WTC11 (cell line): ENCODE results near the gene TRIM75. TPM values are rescaled to one million over a fixed set of nuclear protein-coding genes. Genes with fewer than 3 reads are reported as not detected.

Source experiments
- ATAC-seq: fragments of 200-7000 bp; cut with Tn5 transposase; 2 replicates; pipeline ENCODE4 v1.10.0; 2021; ENCODE audit warnings: mild to moderate bottlenecking, moderate library complexity
- Bru-seq: library from RNA; stranded (reverse); fragments of 400-500 nt; gene quantifications from one replicate; lab custom pipeline; 2021; lab: Mats Ljungman, UMichigan
- CTCF ChIA-PET: fragments of 300-600 bp; sonication (Branson Sonifier 250); formaldehyde crosslinking; loops from one replicate; lab custom pipeline; 2021; ENCODE audit warnings: antibody characterized with exemption; lab: Charles Lee
- POLR2A ChIA-PET: fragments of 350-600 bp; sonication (Branson Sonifier 250); formaldehyde crosslinking; loops from one replicate; lab custom pipeline; 2021; ENCODE audit warnings: antibody characterized with exemption; lab: Charles Lee
- DNase-seq: peaks from one replicate; pipeline ENCODE4 v3.0.0; 2021; ENCODE audit warnings: low spot score
- H3K27ac Mint-ChIP-seq: 2 replicates; pipeline ENCODE4 v1.8.0; 2021; ENCODE audit warnings: mixed read lengths
- H3K27me3 Mint-ChIP-seq: 2 replicates; pipeline ENCODE4 v1.8.0; 2021; ENCODE audit warnings: low read depth, mild to moderate bottlenecking, moderate library complexity, mixed read lengths
- H3K36me3 Mint-ChIP-seq: 2 replicates; pipeline ENCODE4 v1.8.0; 2021; ENCODE audit warnings: mixed read lengths
- H3K4me1 Mint-ChIP-seq: 2 replicates; pipeline ENCODE4 v1.8.0; 2022; ENCODE audit warnings: mixed read lengths
- H3K4me3 Mint-ChIP-seq: 2 replicates; pipeline ENCODE4 v1.8.0; 2021; ENCODE audit warnings: mild to moderate bottlenecking, moderate library complexity, mixed read lengths
- H3K9me3 Mint-ChIP-seq: 2 replicates; pipeline ENCODE4 v1.8.0; 2021; ENCODE audit warnings: mixed read lengths
- CREB1 ChIP-seq: sonication (generic); formaldehyde crosslinking; IDR thresholded peaks from 2 replicates; pipeline ENCODE4 v1.8.0; 2023; ENCODE audit warnings: mild to moderate bottlenecking, missing genetic modification reagents
- E2F1 ChIP-seq: sonication (generic); formaldehyde crosslinking; IDR thresholded peaks from 2 replicates; pipeline ENCODE4 v1.8.0; 2022; ENCODE audit warnings: mild to moderate bottlenecking, missing genetic modification reagents
- ELF4 ChIP-seq: sonication (generic); formaldehyde crosslinking; IDR thresholded peaks from 2 replicates; pipeline ENCODE4 v1.8.1; 2022; ENCODE audit warnings: low read depth, mild to moderate bottlenecking, moderate library complexity, missing genetic modification reagents
- GRHL2 ChIP-seq: fragments of 250-450 bp; sonication (Bioruptor Pico); IDR thresholded peaks from 2 replicates; pipeline ENCODE4 v1.8.0; 2022; ENCODE audit warnings: mild to moderate bottlenecking, moderate library complexity; ENCODE audit not compliant: insufficient replicate concordance, severe bottlenecking
- IRF2 ChIP-seq: sonication (generic); formaldehyde crosslinking; IDR thresholded peaks from 2 replicates; pipeline ENCODE4 v1.8.0; 2022; ENCODE audit warnings: low read depth, missing genetic modification reagents, borderline replicate concordance
- MAX ChIP-seq: sonication (generic); formaldehyde crosslinking; IDR thresholded peaks from 2 replicates; pipeline ENCODE4 v1.8.0; 2022; ENCODE audit warnings: mild to moderate bottlenecking, missing genetic modification reagents
- NR1H2 ChIP-seq: sonication (generic); formaldehyde crosslinking; IDR thresholded peaks from 2 replicates; pipeline ENCODE4 v1.9.0; 2021; ENCODE audit warnings: mild to moderate bottlenecking, moderate library complexity, missing genetic modification reagents
- RELA ChIP-seq: sonication (generic); formaldehyde crosslinking; IDR thresholded peaks from 2 replicates; pipeline ENCODE4 v1.8.1; 2022; ENCODE audit warnings: missing genetic modification reagents, mild to moderate bottlenecking, borderline replicate concordance
- SMAD3 ChIP-seq: sonication (generic); formaldehyde crosslinking; IDR thresholded peaks from 2 replicates; pipeline ENCODE4 v1.8.0; 2022; ENCODE audit warnings: missing genetic modification reagents, mild to moderate bottlenecking, borderline replicate concordance
- TP53 ChIP-seq: sonication (generic); formaldehyde crosslinking; IDR thresholded peaks from 2 replicates; pipeline ENCODE4 v1.8.1; 2023; ENCODE audit warnings: mild to moderate bottlenecking, missing genetic modification reagents
- USF1 ChIP-seq: sonication (generic); formaldehyde crosslinking; IDR thresholded peaks from 2 replicates; pipeline ENCODE4 v1.8.0; 2022; ENCODE audit warnings: mild to moderate bottlenecking, missing genetic modification reagents
- ZNF263 ChIP-seq: sonication (generic); formaldehyde crosslinking; IDR thresholded peaks from 2 replicates; pipeline ENCODE4 v1.8.1; 2022; ENCODE audit warnings: low read depth, mild to moderate bottlenecking, moderate library complexity, missing genetic modification reagents
- ZNF317 ChIP-seq: sonication (generic); formaldehyde crosslinking; IDR thresholded peaks from 2 replicates; pipeline ENCODE4 v1.8.1; 2023; ENCODE audit warnings: low read depth, mild to moderate bottlenecking, moderate library complexity, missing genetic modification reagents, borderline replicate concordance
- ZNF396 ChIP-seq: fragments of 250-450 bp; sonication (Bioruptor Pico); IDR thresholded peaks from 2 replicates; pipeline ENCODE4 v1.8.0; 2021; ENCODE audit warnings: mild to moderate bottlenecking, moderate library complexity, borderline replicate concordance
- ZNF416 ChIP-seq: fragments of 250-450 bp; sonication (Bioruptor Pico); IDR thresholded peaks from 2 replicates; pipeline ENCODE4 v1.9.0; 2021; ENCODE audit warnings: mild to moderate bottlenecking, inconsistent platforms
- ZSCAN18 ChIP-seq: fragments of 250-450 bp; sonication (Bioruptor Pico); IDR thresholded peaks from 2 replicates; pipeline ENCODE4 v2.1.2; 2022; ENCODE audit warnings: mild to moderate bottlenecking, moderate library complexity
- long read RNA-seq, 3 experiments: library from RNA in 1 of 3; library from capped mRNA in 1 of 3; library from polyadenylated mRNA in 1 of 3; unstranded in 2 of 3; stranded (forward) in 1 of 3; transcript quantifications; one replicate each; pipeline ENCODE4 v2.0.0, GENCODE V29; 2021
- total RNA-seq: library from RNA; stranded (reverse); gene quantifications from 3 replicates; pipeline ENCODE4 v1.2.3, GENCODE V29; 2021
- TF ChIP-seq, protein P1 (sequence below): fragments of 200-600 bp; IDR thresholded peaks from 2 replicates; pipeline ENCODE4 v1.8.0; 2022; ENCODE audit warnings: antibody characterized with exemption
- TF ChIP-seq, protein P2 (sequence below): fragments of 250-450 bp; sonication (Bioruptor Pico); conservative IDR thresholded peaks from 2 replicates; pipeline ENCODE4 v1.9.0; 2021; ENCODE audit warnings: mild to moderate bottlenecking
- TF ChIP-seq, protein P3 (sequence below): sonication (generic); formaldehyde crosslinking; IDR thresholded peaks from 2 replicates; pipeline ENCODE4 v1.8.1; 2023; ENCODE audit warnings: mild to moderate bottlenecking, missing genetic modification reagents, moderate library complexity
- TF ChIP-seq, protein P4 (sequence below): sonication (generic); formaldehyde crosslinking; IDR thresholded peaks from 2 replicates; pipeline ENCODE4 v1.8.0; 2023; ENCODE audit warnings: mild to moderate bottlenecking, missing genetic modification reagents
- TF ChIP-seq, protein P5 (sequence below): fragments of 250-450 bp; sonication (Bioruptor Pico); IDR thresholded peaks from 2 replicates; pipeline ENCODE4 v1.9.0; 2021; ENCODE audit warnings: moderate library complexity, mild to moderate bottlenecking, inconsistent platforms, borderline replicate concordance

Gene TRIM75
- not detected in 3 replicates for total RNA-seq
- not detected for Bru-seq, nascent RNA
- long read RNA-seq, experiment 1: 0 reads
- long read RNA-seq, experiment 2: 0 reads
- long read RNA-seq, experiment 3: 0 reads

DNA sequence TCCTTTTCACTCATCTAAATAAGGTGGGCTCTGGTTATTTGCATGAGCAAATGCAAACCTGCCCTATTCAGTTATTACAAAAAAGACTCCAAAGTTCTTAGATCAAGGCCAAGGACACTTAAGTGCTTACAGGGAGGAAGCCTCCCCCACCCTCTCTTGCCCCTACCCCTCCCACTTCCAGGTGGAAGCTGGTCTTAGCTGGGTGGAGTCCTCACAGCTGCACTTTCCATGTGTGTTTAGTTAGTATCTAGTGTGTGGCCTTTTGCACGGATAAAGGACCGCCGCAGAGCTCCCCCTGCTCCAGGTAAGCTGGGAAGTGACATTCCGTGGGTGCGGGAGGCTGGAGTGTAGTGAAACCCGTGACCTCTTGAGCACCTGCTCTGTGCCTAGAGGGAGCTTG is at the start of gene TRIM75:
TSS of gene TRIM75 (plus strand) at position 222 of the 400 bp plus-strand sequence. CDS start 5,282 bp downstream, outside the sequence.
- H3K4me3 Mint-ChIP-seq: no peak within 1 kb of the TSS
- ChIA-PET CTCF (interaction anchor here (0.8 to 1.4 kb wide), 3 partner anchors 36 to 119 kb away, joined by 3 read pairs; partner anchors contain the start of gene TMEM192), POLR2A (no interaction called here)

DNA sequence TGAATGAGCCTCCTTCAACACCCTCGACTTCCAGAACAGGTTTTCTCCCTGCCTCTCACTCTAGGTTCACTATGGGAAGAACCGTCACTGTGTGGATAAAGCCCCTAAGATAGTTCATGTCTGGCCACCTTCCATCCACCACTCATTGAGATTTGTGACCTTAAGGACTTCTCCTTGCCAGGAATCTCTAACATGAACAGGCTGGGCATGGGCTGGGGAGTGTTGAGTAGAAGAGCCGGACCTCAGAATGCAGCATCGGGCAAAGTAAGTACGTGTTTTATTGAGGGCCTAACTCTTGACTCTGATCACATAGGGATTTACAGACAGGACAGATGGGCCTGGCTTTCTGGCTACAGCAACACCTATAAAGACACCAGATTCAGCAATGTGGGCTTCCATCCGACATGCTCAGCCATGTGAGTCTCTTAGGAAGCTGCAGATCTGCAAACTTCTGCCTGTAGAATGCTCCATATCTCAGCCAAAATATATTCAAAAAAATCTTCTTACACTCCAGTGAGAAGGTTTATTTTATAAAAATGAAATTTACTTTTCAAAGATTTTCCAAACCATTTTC is 48.2 kb upstream of the TRIM75 start:
- CTCF ChIA-PET: interaction anchor here (0.6 to 3.2 kb wide), 2 partner anchors 11 to 274 kb away, joined by 3 to 15 read pairs; no protein-coding TSS in a partner anchor
- no peak for DNase-seq
- H3K4me3 Mint-ChIP-seq: no peak overlapping the region
- no peak overlapping the region for H3K27ac Mint-ChIP-seq
- POLR2A ChIA-PET: no interaction called here
- peaks cover 4% of the 10 kb centered on the region for H3K4me1 Mint-ChIP-seq
- no peaks in the 10 kb centered on the region for H3K36me3 Mint-ChIP-seq
- H3K9me3 Mint-ChIP-seq: no peaks in the 10 kb centered on the region
- ATAC-seq: no peak
- H3K27me3 Mint-ChIP-seq: no peaks in the 10 kb centered on the region
- no peak for TF ChIP-seq ELF4 (CRISPR knock-in tag)
- TF ChIP-seq ZNF263 (CRISPR knock-in tag): no peak
- no peak for TF ChIP-seq ZNF317 (CRISPR knock-in tag)
- TF ChIP-seq, protein P1, sequence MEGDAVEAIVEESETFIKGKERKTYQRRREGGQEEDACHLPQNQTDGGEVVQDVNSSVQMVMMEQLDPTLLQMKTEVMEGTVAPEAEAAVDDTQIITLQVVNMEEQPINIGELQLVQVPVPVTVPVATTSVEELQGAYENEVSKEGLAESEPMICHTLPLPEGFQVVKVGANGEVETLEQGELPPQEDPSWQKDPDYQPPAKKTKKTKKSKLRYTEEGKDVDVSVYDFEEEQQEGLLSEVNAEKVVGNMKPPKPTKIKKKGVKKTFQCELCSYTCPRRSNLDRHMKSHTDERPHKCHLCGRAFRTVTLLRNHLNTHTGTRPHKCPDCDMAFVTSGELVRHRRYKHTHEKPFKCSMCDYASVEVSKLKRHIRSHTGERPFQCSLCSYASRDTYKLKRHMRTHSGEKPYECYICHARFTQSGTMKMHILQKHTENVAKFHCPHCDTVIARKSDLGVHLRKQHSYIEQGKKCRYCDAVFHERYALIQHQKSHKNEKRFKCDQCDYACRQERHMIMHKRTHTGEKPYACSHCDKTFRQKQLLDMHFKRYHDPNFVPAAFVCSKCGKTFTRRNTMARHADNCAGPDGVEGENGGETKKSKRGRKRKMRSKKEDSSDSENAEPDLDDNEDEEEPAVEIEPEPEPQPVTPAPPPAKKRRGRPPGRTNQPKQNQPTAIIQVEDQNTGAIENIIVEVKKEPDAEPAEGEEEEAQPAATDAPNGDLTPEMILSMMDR: no peak
- TF ChIP-seq IRF2 (CRISPR knock-in tag): no peak
- TF ChIP-seq ZSCAN18 (CRISPR knock-in tag): no peak
- no peak for TF ChIP-seq ZNF396
- no peak for TF ChIP-seq MAX (CRISPR knock-in tag)
- no peak for TF ChIP-seq E2F1 (CRISPR knock-in tag)

More for the DNA sequence above, at the start of gene TRIM75:
- DNase-seq (no peak), ATAC-seq (no peak; the same call in 1 of the 2 replicates)
- no peaks in the 10 kb centered on the region for H3K9me3 Mint-ChIP-seq
- H3K4me1 Mint-ChIP-seq: peaks cover 9% of the 10 kb centered on the region
- no peaks in the 10 kb centered on the region for H3K27me3 Mint-ChIP-seq
- H3K36me3 Mint-ChIP-seq: no peaks in the 10 kb centered on the region
- TF ChIP-seq ZNF317 (CRISPR knock-in tag): no peak
- TF ChIP-seq, protein P2, sequence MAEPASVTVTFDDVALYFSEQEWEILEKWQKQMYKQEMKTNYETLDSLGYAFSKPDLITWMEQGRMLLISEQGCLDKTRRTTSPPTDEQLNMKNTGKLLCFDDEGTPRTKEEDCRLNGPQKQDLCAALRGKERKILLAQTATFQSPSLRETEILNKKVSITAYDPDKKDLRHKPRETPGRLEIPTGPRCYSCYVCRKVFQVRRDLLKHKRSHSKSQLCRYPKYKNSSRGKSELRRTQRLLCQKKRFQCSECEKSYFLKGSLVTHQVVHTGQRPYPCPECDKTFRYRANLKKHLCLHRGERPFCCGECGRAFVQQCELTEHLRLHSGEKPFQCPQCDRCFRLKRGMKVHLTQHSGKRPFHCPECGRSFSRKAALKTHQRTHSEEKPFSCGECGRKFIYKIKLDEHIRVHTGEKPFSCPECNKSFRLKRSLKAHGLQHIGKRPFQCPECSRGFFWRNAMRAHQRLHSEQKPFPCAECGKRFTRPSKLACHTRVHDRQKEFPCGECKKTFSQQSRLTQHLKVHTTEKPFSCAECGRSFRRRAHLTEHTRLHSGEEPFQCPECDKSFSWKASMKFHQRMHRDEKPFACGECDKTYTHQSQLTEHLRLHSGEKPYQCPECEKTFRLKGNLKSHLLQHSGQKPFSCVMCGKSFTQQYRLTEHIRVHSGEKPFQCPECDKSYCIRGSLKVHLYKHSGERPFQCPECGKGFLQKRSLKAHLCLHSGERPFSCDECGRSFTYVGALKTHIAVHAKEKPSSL (CRISPR knock-in tag): no peak
- TF ChIP-seq, protein P3, sequence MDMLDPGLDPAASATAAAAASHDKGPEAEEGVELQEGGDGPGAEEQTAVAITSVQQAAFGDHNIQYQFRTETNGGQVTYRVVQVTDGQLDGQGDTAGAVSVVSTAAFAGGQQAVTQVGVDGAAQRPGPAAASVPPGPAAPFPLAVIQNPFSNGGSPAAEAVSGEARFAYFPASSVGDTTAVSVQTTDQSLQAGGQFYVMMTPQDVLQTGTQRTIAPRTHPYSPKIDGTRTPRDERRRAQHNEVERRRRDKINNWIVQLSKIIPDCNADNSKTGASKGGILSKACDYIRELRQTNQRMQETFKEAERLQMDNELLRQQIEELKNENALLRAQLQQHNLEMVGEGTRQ (CRISPR knock-in tag): no peak
- no peak for TF ChIP-seq RELA (CRISPR knock-in tag)
- no peak for TF ChIP-seq GRHL2 (CRISPR knock-in tag)
- no peak for TF ChIP-seq USF1
- no peak for TF ChIP-seq TP53 (CRISPR knock-in tag)
- no peak for TF ChIP-seq NR1H2 (CRISPR knock-in tag)
- TF ChIP-seq ZNF416: no peak
- TF ChIP-seq SMAD3 (CRISPR knock-in tag): no peak
- TF ChIP-seq, protein P4, sequence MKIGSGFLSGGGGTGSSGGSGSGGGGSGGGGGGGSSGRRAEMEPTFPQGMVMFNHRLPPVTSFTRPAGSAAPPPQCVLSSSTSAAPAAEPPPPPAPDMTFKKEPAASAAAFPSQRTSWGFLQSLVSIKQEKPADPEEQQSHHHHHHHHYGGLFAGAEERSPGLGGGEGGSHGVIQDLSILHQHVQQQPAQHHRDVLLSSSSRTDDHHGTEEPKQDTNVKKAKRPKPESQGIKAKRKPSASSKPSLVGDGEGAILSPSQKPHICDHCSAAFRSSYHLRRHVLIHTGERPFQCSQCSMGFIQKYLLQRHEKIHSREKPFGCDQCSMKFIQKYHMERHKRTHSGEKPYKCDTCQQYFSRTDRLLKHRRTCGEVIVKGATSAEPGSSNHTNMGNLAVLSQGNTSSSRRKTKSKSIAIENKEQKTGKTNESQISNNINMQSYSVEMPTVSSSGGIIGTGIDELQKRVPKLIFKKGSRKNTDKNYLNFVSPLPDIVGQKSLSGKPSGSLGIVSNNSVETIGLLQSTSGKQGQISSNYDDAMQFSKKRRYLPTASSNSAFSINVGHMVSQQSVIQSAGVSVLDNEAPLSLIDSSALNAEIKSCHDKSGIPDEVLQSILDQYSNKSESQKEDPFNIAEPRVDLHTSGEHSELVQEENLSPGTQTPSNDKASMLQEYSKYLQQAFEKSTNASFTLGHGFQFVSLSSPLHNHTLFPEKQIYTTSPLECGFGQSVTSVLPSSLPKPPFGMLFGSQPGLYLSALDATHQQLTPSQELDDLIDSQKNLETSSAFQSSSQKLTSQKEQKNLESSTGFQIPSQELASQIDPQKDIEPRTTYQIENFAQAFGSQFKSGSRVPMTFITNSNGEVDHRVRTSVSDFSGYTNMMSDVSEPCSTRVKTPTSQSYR: no peak
- TF ChIP-seq, protein P5, sequence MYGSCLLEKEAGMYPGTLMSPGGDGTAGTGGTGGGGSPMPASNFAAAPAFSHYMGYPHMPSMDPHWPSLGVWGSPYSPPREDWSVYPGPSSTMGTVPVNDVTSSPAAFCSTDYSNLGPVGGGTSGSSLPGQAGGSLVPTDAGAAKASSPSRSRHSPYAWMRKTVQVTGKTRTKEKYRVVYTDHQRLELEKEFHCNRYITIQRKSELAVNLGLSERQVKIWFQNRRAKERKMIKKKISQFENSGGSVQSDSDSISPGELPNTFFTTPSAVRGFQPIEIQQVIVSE (CRISPR knock-in tag): no peak
- no peak for TF ChIP-seq IRF2 (CRISPR knock-in tag)
- no peak for TF ChIP-seq CREB1 (CRISPR knock-in tag)
- H3K27ac Mint-ChIP-seq: no peak within 1 kb of the TSS
